WI38 (cell line): ENCODE results near the gene SYNM.

Experiments
- H3K4me3 ChIP-seq: 2 replicates; pipeline ENCODE4 v1.5.1; 2011; ENCODE audit warnings: low read depth, mild to moderate bottlenecking, control low read depth, low read length
- CTCF ChIP-seq: IDR thresholded peaks from 2 replicates; pipeline ENCODE4 v1.5.1; 2012; ENCODE audit warnings: low read depth, mild to moderate bottlenecking, control low read depth, low read length

Gene SYNM

GRCh38 chr15:99117111-99117510, 12.2 kb downstream of the SYNM start:
- no peak for TF ChIP-seq CTCF

GRCh38 chr15:99117563-99118257, 12.8 kb downstream of the SYNM start:
- H3K4me3 ChIP-seq, result no peak overlapping the region
- no peak for TF ChIP-seq CTCF

More at GRCh38 chr15:99117111-99117510, 12.2 kb downstream of the SYNM start:
- H3K4me3 ChIP-seq, result no peak overlapping the region

GRCh38 chr15:99118258-99118632, 13.4 kb downstream of the SYNM start:
- TF ChIP-seq CTCF, result no peak
- H3K4me3 ChIP-seq, result no peak overlapping the region

GRCh38 chr15:99118801-99119546, 14.1 kb downstream of the SYNM start:
- no peak overlapping the region for H3K4me3 ChIP-seq
- no peak for TF ChIP-seq CTCF

- TF ChIP-seq CTCF, result no peak
- no peak overlapping the region for H3K4me3 ChIP-seq
Observed at GRCh38 chr15:99120050-99120777, 15.3 kb downstream of the SYNM start.

- no peak for TF ChIP-seq CTCF
- H3K4me3 ChIP-seq, result no peak overlapping the region
Observed at GRCh38 chr15:99121207-99121606, 16.3 kb downstream of the SYNM start.
